Measurements from ENCODE around the gene GBF1. TPM values are rescaled to one million over a fixed set of nuclear protein-coding genes. Genes with fewer than 3 reads are reported as not detected.

The GBF1 gene
- total and polyA plus RNA-seq, 2 donors (not counting 1 experiment from before 2014, with no cell fraction given), result 20.8 to 39.3 TPM

DNA sequence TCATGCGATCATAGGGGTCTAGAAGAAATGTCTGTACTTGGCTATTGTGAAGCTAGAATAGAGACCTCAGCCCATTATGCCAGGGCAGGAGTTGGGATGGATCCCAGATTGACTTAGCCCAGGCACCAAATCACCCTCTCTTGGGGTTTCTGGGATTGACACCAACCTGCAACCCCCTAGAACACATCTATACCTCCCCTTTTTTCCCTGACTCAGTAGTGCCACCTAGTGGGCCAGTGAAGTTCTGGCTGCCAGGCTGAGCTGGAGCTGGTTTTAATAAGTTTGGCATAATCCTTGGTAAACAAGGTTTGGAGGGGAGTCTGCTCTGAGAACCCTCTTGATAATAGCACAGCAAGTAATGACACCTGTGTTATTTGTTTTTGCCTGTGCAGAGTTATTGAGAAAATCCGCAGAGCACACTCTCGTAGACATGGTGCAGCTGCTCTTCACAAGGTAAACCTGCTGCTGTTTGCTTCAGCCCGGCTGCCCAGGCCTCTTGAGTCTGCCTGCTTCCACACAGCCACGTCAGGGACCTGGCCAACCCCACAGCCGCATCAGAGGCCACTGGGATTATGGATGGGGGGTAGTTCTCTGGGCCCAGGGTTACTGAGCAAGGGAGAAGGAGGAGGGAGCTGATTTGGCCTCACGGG is 106.9 kb downstream of the GBF1 start:
- Histone ChIP-seq H3K79me2 (ENCODE audit: control insufficient read depth, insufficient read depth, low read length) (peaks cover 3% of the 10 kb centered on the region), H3K36me3 (replicated peaks in 1 of 2; ENCODE audit: control extremely low read depth in 1 of 2, control insufficient read depth in 1 of 2, extremely low read depth in 1 of 2, insufficient read depth in 2 of 2, low read length in 1 of 2) (peaks cover 4 to 63% of the 10 kb centered on the region in 2 experiments), H3K9ac (ENCODE audit: low read length) (no peak overlapping the region), H3K4me2 (replicated peaks; ENCODE audit: low read depth, low read length, poor library complexity, severe bottlenecking) (no peak overlapping the region), H3K27ac (ENCODE audit: low read length in 2 of 2) (no peak overlapping the region), H2AFZ (ENCODE audit: insufficient read depth, low read depth, low read length, poor library complexity, severe bottlenecking) (no peak overlapping the region), H3K27me3 (replicated peaks in 1 of 4; ENCODE audit: control extremely low read depth in 1 of 4, control insufficient read depth in 3 of 4, insufficient read depth in 4 of 4, low read length in 3 of 4) (no peaks in the 10 kb centered on the region), H3K9me3 (ENCODE audit: control extremely low read depth in 1 of 3, control insufficient read depth in 2 of 3, insufficient read depth in 1 of 3, low read length in 2 of 3) (no peaks in the 10 kb centered on the region), H4K20me1 (ENCODE audit: control insufficient read depth, insufficient read depth, low read length, poor library complexity, severe bottlenecking) (peaks cover 23% of the 10 kb centered on the region), H3K4me3 (ENCODE audit: control extremely low read depth in 1 of 5, extremely low read depth in 1 of 5, insufficient read depth in 1 of 5, low read depth in 2 of 5, low read length in 4 of 5) (no peak overlapping the region), H3K4me1 (ENCODE audit: control insufficient read depth in 2 of 2, insufficient read depth in 2 of 2, low read length in 2 of 2) (no peaks in the 10 kb centered on the region)
- 91% methylated on average over 5 of the region's 7 CpGs for WGBS (ENCODE audit: insufficient coverage)
- intact Hi-C loops (cut with micrococcal nuclease), result loop anchor here (1.0 kb wide), 3 partner anchors 123 to 183 kb away; no protein-coding TSS in a partner anchor
- Mint-ChIP-seq H3K27ac (no peak overlapping the region), H3K27me3 (no peaks in the 10 kb centered on the region), H3K4me3 (no peak overlapping the region), H3K9me3 (ENCODE audit: insufficient read depth) (no peaks in the 10 kb centered on the region), H3K4me1 (no peaks in the 10 kb centered on the region)
- DNase-seq (peak; percentile 78), ATAC-seq (ENCODE audit: low read depth) (peak; percentile 56)
- POLR2A ChIA-PET, result interaction anchor here (0.7 to 0.9 kb wide), 2 partner anchors 47 to 122 kb away, joined by 3 read pairs; no protein-coding TSS in a partner anchor
- TF ChIP-seq, protein P1, sequence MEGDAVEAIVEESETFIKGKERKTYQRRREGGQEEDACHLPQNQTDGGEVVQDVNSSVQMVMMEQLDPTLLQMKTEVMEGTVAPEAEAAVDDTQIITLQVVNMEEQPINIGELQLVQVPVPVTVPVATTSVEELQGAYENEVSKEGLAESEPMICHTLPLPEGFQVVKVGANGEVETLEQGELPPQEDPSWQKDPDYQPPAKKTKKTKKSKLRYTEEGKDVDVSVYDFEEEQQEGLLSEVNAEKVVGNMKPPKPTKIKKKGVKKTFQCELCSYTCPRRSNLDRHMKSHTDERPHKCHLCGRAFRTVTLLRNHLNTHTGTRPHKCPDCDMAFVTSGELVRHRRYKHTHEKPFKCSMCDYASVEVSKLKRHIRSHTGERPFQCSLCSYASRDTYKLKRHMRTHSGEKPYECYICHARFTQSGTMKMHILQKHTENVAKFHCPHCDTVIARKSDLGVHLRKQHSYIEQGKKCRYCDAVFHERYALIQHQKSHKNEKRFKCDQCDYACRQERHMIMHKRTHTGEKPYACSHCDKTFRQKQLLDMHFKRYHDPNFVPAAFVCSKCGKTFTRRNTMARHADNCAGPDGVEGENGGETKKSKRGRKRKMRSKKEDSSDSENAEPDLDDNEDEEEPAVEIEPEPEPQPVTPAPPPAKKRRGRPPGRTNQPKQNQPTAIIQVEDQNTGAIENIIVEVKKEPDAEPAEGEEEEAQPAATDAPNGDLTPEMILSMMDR (IDR thresholded peaks at IDR 0.05), result peak; percentile 90
- no peak for TF ChIP-seq EZH2 (IDR thresholded peaks at IDR 0.05; ENCODE audit: borderline replicate concordance, insufficient read depth, low read depth, low read length, poor library complexity, severe bottlenecking)
- CTCF ChIA-PET, result interaction anchor here (0.6 to 14.6 kb wide), 40 partner anchors 10 to 292 kb away, joined by 3 to 391 read pairs (median 6); partner anchors contain the start of genes ELOVL3, GBF1, PITX3 and PPRC1

DNA sequence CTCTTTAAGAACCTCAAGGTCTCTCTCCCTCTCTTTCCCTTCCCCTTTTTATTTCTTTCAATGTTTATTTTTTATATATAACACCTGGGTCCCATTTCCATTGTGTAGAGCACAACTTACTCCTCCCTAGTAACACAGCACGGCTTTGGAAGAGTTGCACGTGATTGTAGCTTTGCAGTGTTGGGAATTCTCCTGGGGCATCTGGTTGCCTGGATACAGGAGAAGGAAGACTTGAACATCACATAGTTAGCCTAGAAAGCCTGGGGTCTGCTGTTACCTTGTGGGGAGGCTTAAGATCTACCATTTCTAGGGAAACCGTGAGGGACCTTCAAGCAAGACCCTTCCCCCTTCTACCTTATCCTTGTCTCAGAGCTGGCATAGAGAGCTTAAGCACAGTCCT is 109.1 kb downstream of the GBF1 start:
- Histone ChIP-seq H3K79me2 (ENCODE audit: control insufficient read depth, insufficient read depth, low read length) (no peaks in the 10 kb centered on the region), H3K4me3 (ENCODE audit: control extremely low read depth in 1 of 5, extremely low read depth in 1 of 5, insufficient read depth in 1 of 5, low read depth in 2 of 5, low read length in 4 of 5) (no peak overlapping the region), H3K9me3 (ENCODE audit: control extremely low read depth in 1 of 3, control insufficient read depth in 2 of 3, insufficient read depth in 1 of 3, low read length in 2 of 3) (no peaks in the 10 kb centered on the region), H4K20me1 (ENCODE audit: control insufficient read depth, insufficient read depth, low read length, poor library complexity, severe bottlenecking) (peaks cover 20% of the 10 kb centered on the region), H3K36me3 (replicated peaks in 1 of 2; ENCODE audit: control extremely low read depth in 1 of 2, control insufficient read depth in 1 of 2, extremely low read depth in 1 of 2, insufficient read depth in 2 of 2, low read length in 1 of 2) (peaks cover 10 to 71% of the 10 kb centered on the region in 2 experiments), H2AFZ (ENCODE audit: insufficient read depth, low read depth, low read length, poor library complexity, severe bottlenecking) (no peak overlapping the region), H3K27ac (ENCODE audit: low read length in 2 of 2) (no peak overlapping the region), H3K4me2 (replicated peaks; ENCODE audit: low read depth, low read length, poor library complexity, severe bottlenecking) (no peak overlapping the region), H3K4me1 (ENCODE audit: control insufficient read depth in 2 of 2, insufficient read depth in 2 of 2, low read length in 2 of 2) (no peaks in the 10 kb centered on the region), H3K27me3 (replicated peaks in 1 of 4; ENCODE audit: control extremely low read depth in 1 of 4, control insufficient read depth in 3 of 4, insufficient read depth in 4 of 4, low read length in 3 of 4) (no peaks in the 10 kb centered on the region), H3K9ac (ENCODE audit: low read length) (no peak overlapping the region)
- POLR2A ChIA-PET, result no interaction called here
- ATAC-seq (ENCODE audit: low read depth), result no peak
- no peaks in the 10 kb centered on the region for H3K27me3 Mint-ChIP-seq
- no peaks in the 10 kb centered on the region for H3K9me3 Mint-ChIP-seq (ENCODE audit: insufficient read depth)
- no peak overlapping the region for H3K4me3 Mint-ChIP-seq
- CTCF ChIA-PET, result interaction anchor here (0.7 to 14.6 kb wide), 5 partner anchors 59 to 229 kb away, joined by 3 to 391 read pairs (median 4); partner anchors contain the start of gene ELOVL3
- intact Hi-C loops (cut with micrococcal nuclease), result no loop called here
- H3K4me1 Mint-ChIP-seq, result no peaks in the 10 kb centered on the region
- H3K27ac Mint-ChIP-seq, result no peak overlapping the region
- TF ChIP-seq EZH2 (IDR thresholded peaks at IDR 0.05; ENCODE audit: borderline replicate concordance, insufficient read depth, low read depth, low read length, poor library complexity, severe bottlenecking), result no peak
- TF ChIP-seq, protein P1 (IDR thresholded peaks at IDR 0.05), result no peak
- 100% methylated on average over 1 of the region's 3 CpGs for WGBS (ENCODE audit: insufficient coverage)
- DNase-seq, result no peak
